GM12865 (cell line): ENCODE data around the gene ACBD6.

ENCODE experiments used
- DNase-seq: peaks from one replicate; pipeline ENCODE4 v3.0.0; 2010; ENCODE audit warnings: low read depth
- H3K4me3 ChIP-seq: 2 replicates; pipeline ENCODE4 v1.5.1; 2011; ENCODE audit warnings: mild to moderate bottlenecking, low read depth, low read length, control low read depth
- CTCF ChIP-seq: IDR thresholded peaks from 2 replicates; pipeline ENCODE4 v1.5.1; 2011; ENCODE audit warnings: low read length, control low read depth, low read depth, inconsistent platforms; ENCODE audit not compliant: insufficient read depth; ENCODE audit errors: missing control alignments

ACBD6 gene

GRCh38 chr1:180515857-180516388 lies 13.5 kb upstream of the ACBD6 start:
- peak; percentile 76 for DNase-seq
- no peak overlapping the region for H3K4me3 ChIP-seq
- TF ChIP-seq CTCF = peak; percentile 78

GRCh38 chr1:180515364-180515763 lies 13.0 kb upstream of the ACBD6 start:
- H3K4me3 ChIP-seq = no peak overlapping the region
- DNase-seq = no peak
- no peak for TF ChIP-seq CTCF

GRCh38 chr1:180513531-180513930 lies 11.2 kb upstream of the ACBD6 start:
- H3K4me3 ChIP-seq = no peak overlapping the region
- TF ChIP-seq CTCF = no peak
- DNase-seq = no peak

- no peak for TF ChIP-seq CTCF
Observed at GRCh38 chr1:180510882-180511281, 8.5 kb upstream of the ACBD6 start.

GRCh38 chr1:180508725-180509097 lies 6.3 kb upstream of the ACBD6 start:
- H3K4me3 ChIP-seq = no peak overlapping the region
- no peak for DNase-seq
- no peak for TF ChIP-seq CTCF

More at GRCh38 chr1:180510882-180511281, 8.5 kb upstream of the ACBD6 start:
- DNase-seq = no peak
- no peak overlapping the region for H3K4me3 ChIP-seq

- peak; percentile 17 for DNase-seq
- no peak overlapping the region for H3K4me3 ChIP-seq
- no peak for TF ChIP-seq CTCF
Observed at GRCh38 chr1:180507795-180508724, 5.7 kb upstream of the ACBD6 start.

GRCh38 chr1:180505732-180506335 lies 3.5 kb upstream of the ACBD6 start:
- no peak for TF ChIP-seq CTCF
- DNase-seq = no peak
- H3K4me3 ChIP-seq = no peak overlapping the region
